BJ (cell line): ENCODE results near the gene VWA2. TPM values are rescaled to one million over a fixed set of nuclear protein-coding genes. Genes with fewer than 3 reads are reported as not detected.

Source experiments
- CTCF ChIA-PET: fragments of 350-600 bp; formaldehyde crosslinking; extraction: SDS; loops from one replicate; lab custom pipeline; 2021; ENCODE audit warnings: antibody characterized with exemption, inconsistent platforms; lab: Yijun Ruan, JAX
- POLR2A ChIA-PET: fragments of 300-600 bp; sonication (Branson Sonifier 250); formaldehyde crosslinking; extraction: SDS; loops from one replicate; lab custom pipeline; 2021; ENCODE audit warnings: antibody characterized with exemption; lab: Charles Lee
- DNase-seq: peaks from one replicate; pipeline ENCODE4 v3.0.0-alpha.2; 2011; ENCODE audit warnings: low read depth
- H3K27me3 ChIP-seq: 2 replicates; pipeline ENCODE4 v1.6.0; 2011; ENCODE audit warnings: low read length; ENCODE audit not compliant: control insufficient read depth, insufficient read depth
- H3K36me3 ChIP-seq: 2 replicates; pipeline ENCODE4 v1.5.1; 2011; ENCODE audit warnings: low read length; ENCODE audit not compliant: control insufficient read depth, insufficient read depth
- H3K4me3 ChIP-seq: 2 replicates; pipeline ENCODE4 v1.5.1; 2011; ENCODE audit warnings: low read depth, mild to moderate bottlenecking, control low read depth, low read length
- polyA plus RNA-seq: library from polyadenylated mRNA; depleted of rRNA; stranded (reverse); fragments of >200 nt; gene quantifications from 2 replicates; pipeline ENCODE4 v1.2.3, GENCODE V29; 2011
- TF ChIP-seq, protein P1 (sequence below): IDR thresholded peaks from 2 replicates; pipeline ENCODE4 v1.5.1; 2011; ENCODE audit warnings: low read depth, mild to moderate bottlenecking, control low read depth, inconsistent platforms, low read length, moderate library complexity; ENCODE audit not compliant: insufficient read depth

The VWA2 gene
- polyA plus RNA-seq, 1 experiment, result 0.07 TPM

DNA sequence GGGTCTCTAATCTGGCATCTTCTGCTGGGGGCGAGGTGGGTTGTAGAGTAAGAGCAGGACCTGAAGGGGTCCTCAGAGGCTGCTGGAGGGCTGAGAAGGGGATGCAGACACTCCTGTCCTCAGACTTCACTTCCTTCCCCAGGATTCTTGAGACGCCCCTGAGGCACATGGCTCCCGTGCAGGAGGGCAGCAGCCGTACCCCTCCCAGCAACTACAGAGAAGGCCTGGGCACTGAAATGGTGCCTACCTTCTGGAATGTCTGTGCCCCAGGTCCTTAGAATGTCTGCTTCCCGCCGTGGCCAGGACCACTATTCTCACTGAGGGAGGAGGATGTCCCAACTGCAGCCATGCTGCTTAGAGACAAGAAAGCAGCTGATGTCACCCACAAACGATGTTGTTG lies 52.0 kb downstream of the VWA2 start:
- no peak for DNase-seq
- POLR2A ChIA-PET, result no interaction called here
- CTCF ChIA-PET, result interaction anchor here (1.6 to 2.5 kb wide), 2 partner anchors 13 to 16 kb away, joined by 4 to 7 read pairs; no protein-coding TSS in a partner anchor
- TF ChIP-seq, protein P1, sequence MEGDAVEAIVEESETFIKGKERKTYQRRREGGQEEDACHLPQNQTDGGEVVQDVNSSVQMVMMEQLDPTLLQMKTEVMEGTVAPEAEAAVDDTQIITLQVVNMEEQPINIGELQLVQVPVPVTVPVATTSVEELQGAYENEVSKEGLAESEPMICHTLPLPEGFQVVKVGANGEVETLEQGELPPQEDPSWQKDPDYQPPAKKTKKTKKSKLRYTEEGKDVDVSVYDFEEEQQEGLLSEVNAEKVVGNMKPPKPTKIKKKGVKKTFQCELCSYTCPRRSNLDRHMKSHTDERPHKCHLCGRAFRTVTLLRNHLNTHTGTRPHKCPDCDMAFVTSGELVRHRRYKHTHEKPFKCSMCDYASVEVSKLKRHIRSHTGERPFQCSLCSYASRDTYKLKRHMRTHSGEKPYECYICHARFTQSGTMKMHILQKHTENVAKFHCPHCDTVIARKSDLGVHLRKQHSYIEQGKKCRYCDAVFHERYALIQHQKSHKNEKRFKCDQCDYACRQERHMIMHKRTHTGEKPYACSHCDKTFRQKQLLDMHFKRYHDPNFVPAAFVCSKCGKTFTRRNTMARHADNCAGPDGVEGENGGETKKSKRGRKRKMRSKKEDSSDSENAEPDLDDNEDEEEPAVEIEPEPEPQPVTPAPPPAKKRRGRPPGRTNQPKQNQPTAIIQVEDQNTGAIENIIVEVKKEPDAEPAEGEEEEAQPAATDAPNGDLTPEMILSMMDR, result no peak
- Histone ChIP-seq H3K4me3 (no peak overlapping the region), H3K36me3 (no peaks in the 10 kb centered on the region), H3K27me3 (no peaks in the 10 kb centered on the region; the same call in none of the 2 replicates)

- Histone ChIP-seq H3K27me3 (no peaks in the 10 kb centered on the region; the same call in none of the 2 replicates), H3K36me3 (no peaks in the 10 kb centered on the region), H3K4me3 (no peak overlapping the region)
- TF ChIP-seq, protein P1, result no peak
- ChIA-PET CTCF (interaction anchor here (1.6 kb wide), 1 partner anchor 15 kb away, joined by 4 read pairs; no protein-coding TSS in a partner anchor), POLR2A (no interaction called here)
- no peak for DNase-seq
Measured at GRCh38 chr10:114291516-114291915, 52.5 kb downstream of the VWA2 start.

GRCh38 chr10:114293075-114293474 lies 54.0 kb downstream of the VWA2 start:
- DNase-seq, result no peak
- CTCF ChIA-PET, result interaction anchor here (2.1 kb wide), 1 partner anchor 11 kb away, joined by 5 read pairs; no protein-coding TSS in a partner anchor
- POLR2A ChIA-PET, result no interaction called here
- Histone ChIP-seq H3K4me3 (no peak overlapping the region), H3K27me3 (no peaks in the 10 kb centered on the region; the same call in 1 of the 2 replicates), H3K36me3 (no peaks in the 10 kb centered on the region)
- TF ChIP-seq, protein P1, result no peak

- TF ChIP-seq, protein P1, result no peak
- H3K4me3 ChIP-seq, result no peak overlapping the region
- H3K36me3 ChIP-seq, result no peaks in the 10 kb centered on the region
- CTCF ChIA-PET, result interaction anchor here (1.3 kb wide), 1 partner anchor 10 kb away, joined by 5 read pairs; no protein-coding TSS in a partner anchor
- POLR2A ChIA-PET, result no interaction called here
- H3K27me3 ChIP-seq, result no peaks in the 10 kb centered on the region
- no peak for DNase-seq
Measured at GRCh38 chr10:114294549-114294948, 55.5 kb downstream of the VWA2 start.

GRCh38 chr10:114295393-114295792 lies 56.3 kb downstream of the VWA2 start:
- ChIA-PET POLR2A (no interaction called here), CTCF (interaction anchor here (1.3 kb wide), 1 partner anchor 9 kb away, joined by 5 read pairs; no protein-coding TSS in a partner anchor)
- Histone ChIP-seq H3K36me3 (no peaks in the 10 kb centered on the region), H3K4me3 (no peak overlapping the region), H3K27me3 (no peaks in the 10 kb centered on the region)
- DNase-seq, result no peak
- TF ChIP-seq, protein P1, result no peak
